HepG2 (cell line): ENCODE measurements around the gene GBP7. TPM values are rescaled to one million over a fixed set of nuclear protein-coding genes. Genes with fewer than 3 reads are reported as not detected.

ENCODE experiments used
- ATAC-seq: fragments of 200-7000 bp; cut with Tn5 transposase; 3 replicates; pipeline ENCODE4 v1.9.1; 2020; ENCODE audit warnings: mild to moderate bottlenecking, moderate library complexity
- BruUV-seq: library from RNA; stranded (reverse); fragments of 400-500 nt; replicated peaks from 2 replicates; lab custom pipeline; 2021; lab: Mats Ljungman, UMichigan
- CTCF ChIA-PET: fragments of 300-600 bp; formaldehyde crosslinking; extraction: SDS; loops from one replicate; lab custom pipeline; 2021; ENCODE audit warnings: low total read pairs, inconsistent platforms, low intra/inter-chr PET ratio; lab: Yijun Ruan, JAX
- POLR2A ChIA-PET: fragments of 350-600 bp; sonication (Branson Sonifier 250); formaldehyde crosslinking; loops from one replicate; lab custom pipeline; 2020; ENCODE audit warnings: antibody characterized with exemption, inconsistent platforms; lab: Yijun Ruan, JAX
- DNase-seq: peaks from one replicate; pipeline ENCODE4 v3.0.0-alpha.2; 2015; ENCODE audit warnings: low spot score
- FAIRE-seq: peaks from 3 replicates; lab custom pipeline; 2011; peaks lifted over from hg19 to GRCh38; lab: Jason Lieb, UNC
- H2AFZ ChIP-seq: one replicate; pipeline ENCODE4 v1.6.1; 2011; ENCODE audit warnings: low read length, inconsistent platforms
- H3K27ac ChIP-seq: fragments of 300-600 bp; 3 replicates; pipeline ENCODE4 v1.8.0; 2011; ENCODE audit warnings: mixed run types, mild to moderate bottlenecking, mixed read lengths, low read length, inconsistent platforms; ENCODE audit not compliant: insufficient read depth; ENCODE audit errors: extremely low read length
- H3K27me3 ChIP-seq, 2 experiments: fragments of 200-600 bp in 1 of 2; 2 replicates in 1 of 2; 3 replicates in 1 of 2; pipeline versions ENCODE4 v1.6.0 to v1.8.0; 2011; ENCODE audit warnings: low read length in 2 of 2, mild to moderate bottlenecking in 2 of 2, moderate library complexity in 2 of 2, inconsistent platforms in 1 of 2; ENCODE audit not compliant: insufficient read depth in 2 of 2, control insufficient read depth in 1 of 2
- H3K36me3 ChIP-seq, 2 experiments: fragments of 200-600 bp in 1 of 2; replicated peaks in 1 of 2; 2 replicates in 1 of 2; 3 replicates in 1 of 2; pipeline versions ENCODE4 v1.5.1 to v1.8.0; 2011; ENCODE audit warnings: low read length in 2 of 2, inconsistent platforms in 1 of 2; ENCODE audit not compliant: insufficient read depth in 2 of 2, control insufficient read depth in 1 of 2
- H3K4me1 ChIP-seq: 2 replicates; pipeline ENCODE4 v1.5.1; 2012; ENCODE audit warnings: low read length, inconsistent platforms; ENCODE audit not compliant: insufficient read depth
- H3K4me2 ChIP-seq: 2 replicates; pipeline ENCODE4 v1.6.0; 2011; ENCODE audit warnings: low read depth, low read length, inconsistent platforms
- H3K4me3 ChIP-seq, 3 experiments: fragments of 200-600 bp in 1 of 3; sonication (generic), shearing (Covaris generic) in 1 of 3; replicated peaks in 1 of 3; 2 replicates each; pipeline ENCODE4 v1.5.1; 2011 to 2016; ENCODE audit warnings: low read length in 3 of 3, inconsistent platforms in 2 of 3, low read depth in 2 of 3, mild to moderate bottlenecking in 2 of 3, control low read depth in 1 of 3, mixed read lengths in 1 of 3; ENCODE audit not compliant: insufficient read depth in 1 of 3
- H3K79me2 ChIP-seq: one replicate; pipeline ENCODE4 v1.6.1; 2011; ENCODE audit warnings: low read length, inconsistent platforms; ENCODE audit not compliant: insufficient read depth
- H3K9ac ChIP-seq: 2 replicates; pipeline ENCODE4 v1.6.0; 2011; ENCODE audit warnings: mild to moderate bottlenecking, low read depth, low read length, inconsistent platforms; ENCODE audit not compliant: insufficient read depth
- H3K9me3 ChIP-seq: 2 replicates; pipeline ENCODE4 v1.5.1; 2012; ENCODE audit warnings: mild to moderate bottlenecking, low read length
- H4K20me1 ChIP-seq: 2 replicates; pipeline ENCODE4 v1.6.0; 2011; ENCODE audit warnings: inconsistent platforms, mild to moderate bottlenecking, low read length, moderate library complexity; ENCODE audit not compliant: insufficient read depth
- KLF13 ChIP-seq: sonication (generic); formaldehyde crosslinking; IDR thresholded peaks from 2 replicates; pipeline ENCODE4 v1.4.0; 2020; ENCODE audit warnings: mild to moderate bottlenecking, missing genetic modification reagents
- NFE2 ChIP-seq: sonication (generic); formaldehyde crosslinking; IDR thresholded peaks from 2 replicates; pipeline ENCODE4 v1.4.0; 2020; ENCODE audit warnings: missing genetic modification reagents
- PHB2 ChIP-seq: fragments of 450-650 bp; IDR thresholded peaks from 2 replicates; pipeline ENCODE4 v1.6.1; 2018; ENCODE audit not compliant: partially characterized antibody
- SMARCC2 ChIP-seq: fragments of 450-650 bp; IDR thresholded peaks from 2 replicates; pipeline ENCODE4 v1.6.1; 2017; ENCODE audit warnings: antibody characterized with exemption, mild to moderate bottlenecking
- SOX5 ChIP-seq: IDR thresholded peaks from 2 replicates; pipeline ENCODE4 v1.6.1; 2016; ENCODE audit warnings: borderline replicate concordance
- ZBTB7B ChIP-seq: sonication (generic); formaldehyde crosslinking; IDR thresholded peaks from 2 replicates; pipeline ENCODE4 v1.4.0; 2020; ENCODE audit warnings: missing genetic modification reagents
- ZNF383 ChIP-seq: sonication (generic); formaldehyde crosslinking; IDR thresholded peaks from 2 replicates; pipeline ENCODE4 v1.4.0; 2020; ENCODE audit warnings: missing genetic modification reagents, mild to moderate bottlenecking, borderline replicate concordance
- ZNF710 ChIP-seq: sonication (generic); formaldehyde crosslinking; IDR thresholded peaks from 2 replicates; pipeline ENCODE4 v1.5.0; 2020; ENCODE audit warnings: mild to moderate bottlenecking, missing genetic modification reagents, borderline replicate concordance
- WGBS: methylation state at CpG from one replicate; pipeline ENCODE4 v1.1.6; 2017; ENCODE audit warnings: low lambda C conversion rate; 5-methylcytosine and 5-hydroxymethylcytosine counted together
- in situ Hi-C: cut with HindIII; loops from 2 replicates; pipeline ENCODE4 v1.10.0; 2017; ENCODE audit warnings: low pct_unique_long_range_greater_than_20kb; ENCODE audit not compliant: extremely low pct_ligation_motif_present
- intact Hi-C: fragments of 100-400 bp; cut with micrococcal nuclease; formaldehyde crosslinking; loops from one replicate; pipeline ENCODE4 v1.10.0; 2022; ENCODE audit not compliant: unreplicated experiment
- polyA plus RNA-seq, 8 experiments: library from polyadenylated mRNA; depleted of rRNA in 3 of 8; stranded (reverse) in 7 of 8; unstranded in 1 of 8; fragments of >200 nt; fragmentation: Illumina TruSeq in 4 of 8; extraction: Trizol in 4 of 8; gene quantifications; 2 replicates each; pipeline versions ENCODE4 v1.2.1 to v1.2.3, GENCODE V29; 2011 to 2016; ENCODE audit warnings: low read depth in 4 of 8, missing spikeins in 1 of 8, mixed read lengths in 1 of 8; ENCODE audit not compliant: insufficient read depth in 1 of 8
- total RNA-seq, 5 experiments: library from RNA; depleted of rRNA; stranded (reverse); fragments of >200 nt; fragmentation: Illumina TruSeq; extraction: Trizol; gene quantifications; 2 replicates each; pipeline ENCODE4 v1.2.3, GENCODE V29; 2016; ENCODE audit warnings: low read depth in 1 of 5
- TF ChIP-seq, protein P1 (sequence below): sonication (generic); formaldehyde crosslinking; IDR thresholded peaks from 2 replicates; pipeline ENCODE4 v1.4.0; 2020; ENCODE audit warnings: missing genetic modification reagents
- TF ChIP-seq, protein P2 (sequence below): sonication (generic); formaldehyde crosslinking; IDR thresholded peaks from 2 replicates; pipeline ENCODE4 v1.5.0; 2020; ENCODE audit warnings: mild to moderate bottlenecking, missing genetic modification reagents, moderate library complexity
- TF ChIP-seq, protein P3 (sequence below): sonication (generic); formaldehyde crosslinking; IDR thresholded peaks from 2 replicates; pipeline ENCODE4 v1.4.0; 2020; ENCODE audit warnings: mild to moderate bottlenecking, missing genetic modification reagents
- TF ChIP-seq, protein P4 (sequence below): sonication (generic); formaldehyde crosslinking; IDR thresholded peaks from 2 replicates; pipeline ENCODE4 v1.4.0; 2020; ENCODE audit warnings: mild to moderate bottlenecking, missing genetic modification reagents
- TF ChIP-seq, protein P5 (sequence below): sonication (generic); formaldehyde crosslinking; IDR thresholded peaks from 2 replicates; pipeline ENCODE4 v1.5.1; 2020; ENCODE audit warnings: mild to moderate bottlenecking, missing genetic modification reagents, moderate library complexity

Gene GBP7
- total and polyA plus RNA-seq, 2 of the 13 experiments (the other 11 are each of a cell fraction or from before 2014, with no cell fraction given) = not detected

DNA sequence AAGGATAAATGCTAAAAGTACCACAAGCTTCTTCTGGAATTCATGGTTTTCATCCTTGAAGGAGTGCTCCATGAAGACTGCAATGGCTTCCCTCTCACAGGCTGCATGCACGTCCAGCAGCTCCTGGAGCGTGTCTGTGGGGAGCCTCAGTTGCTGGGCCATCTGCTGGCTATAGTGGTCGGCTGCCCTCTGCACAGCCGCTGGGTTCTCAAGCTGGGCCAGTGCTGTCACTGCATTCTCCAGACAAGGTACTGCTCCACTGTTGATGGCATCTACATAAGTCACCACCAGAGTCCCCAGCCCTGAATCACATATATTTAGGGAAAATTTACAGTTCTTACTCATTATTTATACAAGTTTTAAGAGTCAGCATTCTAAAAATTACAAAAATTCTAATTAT, 14.2 kb upstream of the GBP7 start:
- H3K9me3 ChIP-seq = no peaks in the 10 kb centered on the region
- in situ Hi-C loops (no loop called here), intact Hi-C loops (no loop called here)
- H4K20me1 ChIP-seq = no peaks in the 10 kb centered on the region
- no peaks in the 10 kb centered on the region for H3K79me2 ChIP-seq
- ChIA-PET POLR2A (no interaction called here), CTCF (no interaction called here)
- H3K4me3 ChIP-seq = no peak overlapping the region
- ATAC-seq (peak; percentile 88), DNase-seq (no peak), FAIRE-seq (no peak)
- no TSS peak for BruUV-seq
- WGBS = no CpG with 5 or more reads among the region's 4 CpGs
- H2AFZ ChIP-seq = no peak overlapping the region
- 0 out of 5 replicates have a peak, but pooled peaks cover 0 to 5% of the 10 kb centered on the region in 2 experiments for H3K27me3 ChIP-seq
- H3K27ac ChIP-seq = no peak overlapping the region
- H3K4me2 ChIP-seq = no peak overlapping the region
- H3K36me3 ChIP-seq = no peaks in the 10 kb centered on the region
- H3K9ac ChIP-seq = no peak overlapping the region
- no peaks in the 10 kb centered on the region for H3K4me1 ChIP-seq
- no peak for TF ChIP-seq ZBTB7B (CRISPR knock-in tag)
- no peak for TF ChIP-seq ZNF710 (CRISPR knock-in tag)
- TF ChIP-seq, protein P1, sequence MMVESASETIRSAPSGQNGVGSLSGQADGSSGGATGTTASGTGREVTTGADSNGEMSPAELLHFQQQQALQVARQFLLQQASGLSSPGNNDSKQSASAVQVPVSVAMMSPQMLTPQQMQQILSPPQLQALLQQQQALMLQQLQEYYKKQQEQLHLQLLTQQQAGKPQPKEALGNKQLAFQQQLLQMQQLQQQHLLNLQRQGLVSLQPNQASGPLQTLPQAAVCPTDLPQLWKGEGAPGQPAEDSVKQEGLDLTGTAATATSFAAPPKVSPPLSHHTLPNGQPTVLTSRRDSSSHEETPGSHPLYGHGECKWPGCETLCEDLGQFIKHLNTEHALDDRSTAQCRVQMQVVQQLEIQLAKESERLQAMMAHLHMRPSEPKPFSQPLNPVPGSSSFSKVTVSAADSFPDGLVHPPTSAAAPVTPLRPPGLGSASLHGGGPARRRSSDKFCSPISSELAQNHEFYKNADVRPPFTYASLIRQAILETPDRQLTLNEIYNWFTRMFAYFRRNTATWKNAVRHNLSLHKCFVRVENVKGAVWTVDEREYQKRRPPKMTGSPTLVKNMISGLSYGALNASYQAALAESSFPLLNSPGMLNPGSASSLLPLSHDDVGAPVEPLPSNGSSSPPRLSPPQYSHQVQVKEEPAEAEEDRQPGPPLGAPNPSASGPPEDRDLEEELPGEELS = no peak
- no peak for TF ChIP-seq NFE2 (CRISPR knock-in tag)
- TF ChIP-seq PHB2 = no peak
- no peak for TF ChIP-seq SMARCC2
- TF ChIP-seq, protein P2, sequence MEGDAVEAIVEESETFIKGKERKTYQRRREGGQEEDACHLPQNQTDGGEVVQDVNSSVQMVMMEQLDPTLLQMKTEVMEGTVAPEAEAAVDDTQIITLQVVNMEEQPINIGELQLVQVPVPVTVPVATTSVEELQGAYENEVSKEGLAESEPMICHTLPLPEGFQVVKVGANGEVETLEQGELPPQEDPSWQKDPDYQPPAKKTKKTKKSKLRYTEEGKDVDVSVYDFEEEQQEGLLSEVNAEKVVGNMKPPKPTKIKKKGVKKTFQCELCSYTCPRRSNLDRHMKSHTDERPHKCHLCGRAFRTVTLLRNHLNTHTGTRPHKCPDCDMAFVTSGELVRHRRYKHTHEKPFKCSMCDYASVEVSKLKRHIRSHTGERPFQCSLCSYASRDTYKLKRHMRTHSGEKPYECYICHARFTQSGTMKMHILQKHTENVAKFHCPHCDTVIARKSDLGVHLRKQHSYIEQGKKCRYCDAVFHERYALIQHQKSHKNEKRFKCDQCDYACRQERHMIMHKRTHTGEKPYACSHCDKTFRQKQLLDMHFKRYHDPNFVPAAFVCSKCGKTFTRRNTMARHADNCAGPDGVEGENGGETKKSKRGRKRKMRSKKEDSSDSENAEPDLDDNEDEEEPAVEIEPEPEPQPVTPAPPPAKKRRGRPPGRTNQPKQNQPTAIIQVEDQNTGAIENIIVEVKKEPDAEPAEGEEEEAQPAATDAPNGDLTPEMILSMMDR = peak; percentile 33
- no peak for TF ChIP-seq ZNF383
- TF ChIP-seq, protein P3, sequence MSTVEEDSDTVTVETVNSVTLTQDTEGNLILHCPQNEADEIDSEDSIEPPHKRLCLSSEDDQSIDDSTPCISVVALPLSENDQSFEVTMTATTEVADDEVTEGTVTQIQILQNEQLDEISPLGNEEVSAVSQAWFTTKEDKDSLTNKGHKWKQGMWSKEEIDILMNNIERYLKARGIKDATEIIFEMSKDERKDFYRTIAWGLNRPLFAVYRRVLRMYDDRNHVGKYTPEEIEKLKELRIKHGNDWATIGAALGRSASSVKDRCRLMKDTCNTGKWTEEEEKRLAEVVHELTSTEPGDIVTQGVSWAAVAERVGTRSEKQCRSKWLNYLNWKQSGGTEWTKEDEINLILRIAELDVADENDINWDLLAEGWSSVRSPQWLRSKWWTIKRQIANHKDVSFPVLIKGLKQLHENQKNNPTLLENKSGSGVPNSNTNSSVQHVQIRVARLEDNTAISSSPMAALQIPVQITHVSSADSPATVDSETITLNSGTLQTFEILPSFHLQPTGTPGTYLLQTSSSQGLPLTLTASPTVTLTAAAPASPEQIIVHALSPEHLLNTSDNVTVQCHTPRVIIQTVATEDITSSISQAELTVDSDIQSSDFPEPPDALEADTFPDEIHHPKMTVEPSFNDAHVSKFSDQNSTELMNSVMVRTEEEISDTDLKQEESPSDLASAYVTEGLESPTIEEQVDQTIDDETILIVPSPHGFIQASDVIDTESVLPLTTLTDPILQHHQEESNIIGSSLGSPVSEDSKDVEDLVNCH (CRISPR knock-in tag) = no peak
- TF ChIP-seq SOX5 (CRISPR knock-in tag) = no peak
- TF ChIP-seq, protein P4, sequence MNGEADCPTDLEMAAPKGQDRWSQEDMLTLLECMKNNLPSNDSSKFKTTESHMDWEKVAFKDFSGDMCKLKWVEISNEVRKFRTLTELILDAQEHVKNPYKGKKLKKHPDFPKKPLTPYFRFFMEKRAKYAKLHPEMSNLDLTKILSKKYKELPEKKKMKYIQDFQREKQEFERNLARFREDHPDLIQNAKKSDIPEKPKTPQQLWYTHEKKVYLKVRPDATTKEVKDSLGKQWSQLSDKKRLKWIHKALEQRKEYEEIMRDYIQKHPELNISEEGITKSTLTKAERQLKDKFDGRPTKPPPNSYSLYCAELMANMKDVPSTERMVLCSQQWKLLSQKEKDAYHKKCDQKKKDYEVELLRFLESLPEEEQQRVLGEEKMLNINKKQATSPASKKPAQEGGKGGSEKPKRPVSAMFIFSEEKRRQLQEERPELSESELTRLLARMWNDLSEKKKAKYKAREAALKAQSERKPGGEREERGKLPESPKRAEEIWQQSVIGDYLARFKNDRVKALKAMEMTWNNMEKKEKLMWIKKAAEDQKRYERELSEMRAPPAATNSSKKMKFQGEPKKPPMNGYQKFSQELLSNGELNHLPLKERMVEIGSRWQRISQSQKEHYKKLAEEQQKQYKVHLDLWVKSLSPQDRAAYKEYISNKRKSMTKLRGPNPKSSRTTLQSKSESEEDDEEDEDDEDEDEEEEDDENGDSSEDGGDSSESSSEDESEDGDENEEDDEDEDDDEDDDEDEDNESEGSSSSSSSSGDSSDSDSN (CRISPR knock-in tag) = no peak
- TF ChIP-seq, protein P5, sequence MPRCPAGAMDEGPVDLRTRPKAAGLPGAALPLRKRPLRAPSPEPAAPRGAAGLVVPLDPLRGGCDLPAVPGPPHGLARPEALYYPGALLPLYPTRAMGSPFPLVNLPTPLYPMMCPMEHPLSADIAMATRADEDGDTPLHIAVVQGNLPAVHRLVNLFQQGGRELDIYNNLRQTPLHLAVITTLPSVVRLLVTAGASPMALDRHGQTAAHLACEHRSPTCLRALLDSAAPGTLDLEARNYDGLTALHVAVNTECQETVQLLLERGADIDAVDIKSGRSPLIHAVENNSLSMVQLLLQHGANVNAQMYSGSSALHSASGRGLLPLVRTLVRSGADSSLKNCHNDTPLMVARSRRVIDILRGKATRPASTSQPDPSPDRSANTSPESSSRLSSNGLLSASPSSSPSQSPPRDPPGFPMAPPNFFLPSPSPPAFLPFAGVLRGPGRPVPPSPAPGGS (CRISPR knock-in tag) = no peak
- no peak for TF ChIP-seq KLF13 (CRISPR knock-in tag)
